HG03097 (cell line): ENCODE results near the gene TFRC.
"Not testable (repeated sequence)": the region's sequence is repeated elsewhere in the genome, so short reads cannot be mapped to it uniquely, and the experiment has no call there.

ENCODE experiments used
- ATAC-seq: cut with Tn5 transposase; IDR thresholded peaks from one replicate; pipeline ENCODE4 v1.9.1; 2021; ENCODE audit not compliant: unreplicated experiment, low FRiP score

Gene TFRC

GRCh38 chr3:196051282-196052076 lies 30.4 kb downstream of the TFRC start:
- no peak for ATAC-seq

GRCh38 chr3:196050597-196050996 lies 31.3 kb downstream of the TFRC start:
- ATAC-seq: no peak

- no peak for ATAC-seq
Measured at GRCh38 chr3:196049653-196050052, 32.2 kb downstream of the TFRC start.

GRCh38 chr3:196048922-196049598 lies 32.8 kb downstream of the TFRC start:
- ATAC-seq: no peak

GRCh38 chr3:196047391-196048030 lies 34.4 kb downstream of the TFRC start:
- ATAC-seq: no peak

GRCh38 chr3:196044513-196044912 lies 37.4 kb downstream of the TFRC start:
- no peak for ATAC-seq

- ATAC-seq: no peak
Measured at GRCh38 chr3:196042673-196043072, 39.2 kb downstream of the TFRC start.

GRCh38 chr3:196039359-196039758 lies 42.5 kb downstream of the TFRC start:
- ATAC-seq: no peak

- ATAC-seq: not testable (repeated sequence)
Measured at GRCh38 chr3:196026059-196026458, 55.8 kb downstream of the TFRC start.

GRCh38 chr3:196024968-196025367 lies 56.9 kb downstream of the TFRC start:
- no peak for ATAC-seq

- ATAC-seq: no peak
Measured at GRCh38 chr3:196023947-196024346, 57.9 kb downstream of the TFRC start.

GRCh38 chr3:196022499-196022878 lies 59.4 kb downstream of the TFRC start:
- not testable (repeated sequence) for ATAC-seq

GRCh38 chr3:196020373-196020772 lies 61.5 kb downstream of the TFRC start:
- ATAC-seq: no peak

GRCh38 chr3:196019576-196019975 lies 62.3 kb downstream of the TFRC start:
- not testable (repeated sequence) for ATAC-seq

GRCh38 chr3:196018159-196018558 lies 63.7 kb downstream of the TFRC start:
- not testable (repeated sequence) for ATAC-seq

GRCh38 chr3:196016485-196016884 lies 65.4 kb downstream of the TFRC start:
- no peak for ATAC-seq

GRCh38 chr3:196016059-196016458 lies 65.8 kb downstream of the TFRC start:
- ATAC-seq: no peak

- no peak for ATAC-seq
Measured at GRCh38 chr3:196013587-196014487, 68.1 kb downstream of the TFRC start.

GRCh38 chr3:196012941-196013476 lies 68.9 kb downstream of the TFRC start:
- no peak for ATAC-seq

GRCh38 chr3:196012481-196012880 lies 69.4 kb downstream of the TFRC start:
- no peak for ATAC-seq
